Measurements from ENCODE around the gene DNM1.

GRCh38 chr9:128164307-128164885 is 38.8 kb upstream of the DNM1 start:
- TF ChIP-seq, protein P1, sequence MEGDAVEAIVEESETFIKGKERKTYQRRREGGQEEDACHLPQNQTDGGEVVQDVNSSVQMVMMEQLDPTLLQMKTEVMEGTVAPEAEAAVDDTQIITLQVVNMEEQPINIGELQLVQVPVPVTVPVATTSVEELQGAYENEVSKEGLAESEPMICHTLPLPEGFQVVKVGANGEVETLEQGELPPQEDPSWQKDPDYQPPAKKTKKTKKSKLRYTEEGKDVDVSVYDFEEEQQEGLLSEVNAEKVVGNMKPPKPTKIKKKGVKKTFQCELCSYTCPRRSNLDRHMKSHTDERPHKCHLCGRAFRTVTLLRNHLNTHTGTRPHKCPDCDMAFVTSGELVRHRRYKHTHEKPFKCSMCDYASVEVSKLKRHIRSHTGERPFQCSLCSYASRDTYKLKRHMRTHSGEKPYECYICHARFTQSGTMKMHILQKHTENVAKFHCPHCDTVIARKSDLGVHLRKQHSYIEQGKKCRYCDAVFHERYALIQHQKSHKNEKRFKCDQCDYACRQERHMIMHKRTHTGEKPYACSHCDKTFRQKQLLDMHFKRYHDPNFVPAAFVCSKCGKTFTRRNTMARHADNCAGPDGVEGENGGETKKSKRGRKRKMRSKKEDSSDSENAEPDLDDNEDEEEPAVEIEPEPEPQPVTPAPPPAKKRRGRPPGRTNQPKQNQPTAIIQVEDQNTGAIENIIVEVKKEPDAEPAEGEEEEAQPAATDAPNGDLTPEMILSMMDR (conservative IDR thresholded peaks at IDR 0.05 in 1 of 2, IDR thresholded peaks at IDR 0.05 in 1 of 2; ENCODE audit: extremely low read depth in 1 of 2, insufficient read depth in 1 of 2, low read depth in 1 of 2, low read length in 2 of 2), result no peak
- TF ChIP-seq EZH2 (IDR thresholded peaks at IDR 0.05; ENCODE audit: borderline replicate concordance, low read length), result no peak
